Uterus (tissue), 4 donors: ENCODE measurements around the gene DUSP21. TPM values are rescaled to one million over a fixed set of nuclear protein-coding genes. Genes with fewer than 3 reads are reported as not detected.
"Not testable (repeated sequence)": the region's sequence is repeated elsewhere in the genome, so short reads cannot be mapped to it uniquely, and the experiment has no call there.

Source experiments
- DNase-seq, 2 donors: peaks; one replicate each; pipeline ENCODE4 v3.0.0-alpha.2; 2019 to 2020
- H3K27ac ChIP-seq, 2 donors: fragments of 200-600 bp; sonication (generic); 1 replicate in 1 of 2; 2 replicates in 1 of 2; pipeline ENCODE4 v1.5.1; 2016 to 2018
- H3K27me3 ChIP-seq, 2 donors: fragments of 200-600 bp; sonication (generic); one replicate each; pipeline ENCODE4 v1.5.1; 2018 to 2019; ENCODE audit warnings: control low read depth in 1 of 2
- H3K36me3 ChIP-seq, 2 donors: fragments of 200-600 bp; sonication (generic); one replicate each; pipeline ENCODE4 v1.5.1; 2019; ENCODE audit warnings: control low read depth in 1 of 2
- H3K4me1 ChIP-seq, 2 donors: fragments of 200-600 bp; sonication (generic); one replicate each; pipeline ENCODE4 v1.5.1; 2018 to 2019; ENCODE audit warnings: control low read depth in 1 of 2
- H3K4me3 ChIP-seq, 2 donors: fragments of 200-600 bp; sonication (generic); 1 replicate in 1 of 2; 2 replicates in 1 of 2; pipeline ENCODE4 v1.5.1; 2018 to 2019; ENCODE audit warnings: mild to moderate bottlenecking in 1 of 2
- H3K9me3 ChIP-seq, 2 donors: fragments of 200-600 bp; sonication (generic); one replicate each; pipeline ENCODE4 v1.5.1; 2019; ENCODE audit warnings: control low read depth in 1 of 2
- CTCF ChIP-seq, 4 experiments: fragments of 200-600 bp in 2 of 4; fragments of 450-650 bp in 2 of 4; sonication (generic) in 2 of 4; IDR thresholded peaks; one replicate each; pipeline ENCODE4 v1.5.1; 2016 to 2019; ENCODE audit warnings: antibody characterized with exemption in 4 of 4, mild to moderate bottlenecking in 2 of 4, moderate library complexity in 1 of 4
- POLR2A ChIP-seq, 2 donors: fragments of 450-650 bp; IDR thresholded peaks; one replicate each; pipeline ENCODE4 v1.6.1; 2016; ENCODE audit warnings: antibody characterized with exemption in 2 of 2, mild to moderate bottlenecking in 1 of 2, moderate library complexity in 1 of 2
- intact Hi-C: fragments of 100-400 bp; cut with DNase I; formaldehyde crosslinking; loops from one replicate; pipeline ENCODE4 v1.15.1; 2023; ENCODE audit warnings: low total_unique reads
- total RNA-seq, 4 donors: library from RNA; depleted of rRNA in 3 of 4; stranded (reverse); fragments of >200 nt in 3 of 4; gene quantifications; one replicate each; pipeline versions ENCODE4 v1.1.0 to v1.2.4, GENCODE V29; 2014 to 2023
- donor health status: DM: yes; HTN: yes; CAD: no.

DUSP21 gene
- total RNA-seq, 4 donors from 2014 or later, result not detected

GRCh38 chrX:44817029-44817428 lies 26.8 kb upstream of the DUSP21 start:
- intact Hi-C loops, result no loop called here
- Histone ChIP-seq H3K4me1 (no peaks in the 10 kb centered on the region), H3K27ac (no peak overlapping the region), H3K36me3 (no peaks in the 10 kb centered on the region), H3K9me3 (no peaks in the 10 kb centered on the region), H3K4me3 (no peak overlapping the region), H3K27me3 (no peaks in the 10 kb centered on the region)
- TF ChIP-seq POLR2A (IDR thresholded peaks at IDR 0.05) (no peak), CTCF (IDR thresholded peaks at IDR 0.05) (no peak)
- no peak for DNase-seq

GRCh38 chrX:44822601-44823000 lies 21.2 kb upstream of the DUSP21 start:
- Histone ChIP-seq H3K4me1 (no peaks in the 10 kb centered on the region), H3K27me3 (no peaks in the 10 kb centered on the region), H3K4me3 (no peak overlapping the region), H3K27ac (no peak overlapping the region), H3K36me3 (no peaks in the 10 kb centered on the region), H3K9me3 (no peaks in the 10 kb centered on the region)
- intact Hi-C loops, result no loop called here
- TF ChIP-seq POLR2A (IDR thresholded peaks at IDR 0.05) (no peak), CTCF (IDR thresholded peaks at IDR 0.05) (no peak)
- DNase-seq, result no peak

- H3K9me3 ChIP-seq, H3K27ac ChIP-seq, DNase-seq, intact Hi-C loops, H3K36me3 ChIP-seq, H3K4me3 ChIP-seq, H3K27me3 ChIP-seq, H3K4me1 ChIP-seq: not testable (repeated sequence)
Observed at GRCh38 chrX:44823193-44823592, 20.6 kb upstream of the DUSP21 start.

- Histone ChIP-seq H3K36me3 (no peaks in the 10 kb centered on the region), H3K27me3 (no peaks in the 10 kb centered on the region), H3K4me3 (no peak overlapping the region), H3K27ac (no peak overlapping the region), H3K4me1 (no peaks in the 10 kb centered on the region), H3K9me3 (no peaks in the 10 kb centered on the region)
- DNase-seq, result no peak
- TF ChIP-seq CTCF (IDR thresholded peaks at IDR 0.05) (no peak), POLR2A (IDR thresholded peaks at IDR 0.05) (no peak)
- intact Hi-C loops, result no loop called here
Observed at GRCh38 chrX:44828008-44828605, 15.7 kb upstream of the DUSP21 start.

- intact Hi-C loops, result no loop called here
- no peak for TF ChIP-seq CTCF (IDR thresholded peaks at IDR 0.05)
- no peak for TF ChIP-seq POLR2A (IDR thresholded peaks at IDR 0.05)
- Histone ChIP-seq H3K27ac (no peak overlapping the region), H3K4me1 (no peaks in the 10 kb centered on the region), H3K9me3 (no peaks in the 10 kb centered on the region), H3K4me3 (no peak overlapping the region), H3K27me3 (no peaks in the 10 kb centered on the region), H3K36me3 (no peaks in the 10 kb centered on the region)
- DNase-seq, result no peak
Observed at GRCh38 chrX:44829832-44830231, 14.0 kb upstream of the DUSP21 start.
